Neural cell (in vitro differentiated cells): ENCODE measurements around the gene PRAME.
"Not testable (repeated sequence)": the region's sequence is repeated elsewhere in the genome, so short reads cannot be mapped to it uniquely, and the experiment has no call there.

Experiments used
- EP300 ChIP-seq: fragments of 450-650 bp; conservative IDR thresholded peaks from 2 replicates; pipeline ENCODE4 v1.6.1; 2014; ENCODE audit warnings: antibody characterized with exemption, mild to moderate bottlenecking, moderate library complexity; ENCODE audit not compliant: poor library complexity, severe bottlenecking
- EZH2 ChIP-seq: fragments of 200-600, 300-800 bp; shearing (Covaris generic), sonication (generic); IDR thresholded peaks from 2 replicates; pipeline ENCODE4 v1.6.1; 2014; ENCODE audit warnings: antibody characterized with exemption, low read length, borderline replicate concordance, mild to moderate bottlenecking; ENCODE audit not compliant: insufficient read depth, poor library complexity, severe bottlenecking
- POLR2AphosphoS5 ChIP-seq: IDR thresholded peaks from 2 replicates; pipeline ENCODE4 v1.6.1; 2012
- RAD21 ChIP-seq: fragments of 450-650 bp; conservative IDR thresholded peaks from 2 replicates; pipeline ENCODE4 v1.6.1; 2014; ENCODE audit warnings: antibody characterized with exemption, mild to moderate bottlenecking, moderate library complexity
- TAF1 ChIP-seq: IDR thresholded peaks from 2 replicates; pipeline ENCODE4 v1.6.1; 2012; ENCODE audit warnings: low read depth
- TF ChIP-seq, protein P1 (sequence below): fragments of 450-650 bp; IDR thresholded peaks from 2 replicates; pipeline ENCODE4 v1.5.1; 2014; ENCODE audit warnings: antibody characterized with exemption, mild to moderate bottlenecking, moderate library complexity; ENCODE audit not compliant: poor library complexity, severe bottlenecking
- TF ChIP-seq, protein P2 (sequence below): IDR thresholded peaks from 2 replicates; pipeline ENCODE4 v1.6.1; 2012; ENCODE audit warnings: borderline replicate concordance

- TF ChIP-seq, protein P1, sequence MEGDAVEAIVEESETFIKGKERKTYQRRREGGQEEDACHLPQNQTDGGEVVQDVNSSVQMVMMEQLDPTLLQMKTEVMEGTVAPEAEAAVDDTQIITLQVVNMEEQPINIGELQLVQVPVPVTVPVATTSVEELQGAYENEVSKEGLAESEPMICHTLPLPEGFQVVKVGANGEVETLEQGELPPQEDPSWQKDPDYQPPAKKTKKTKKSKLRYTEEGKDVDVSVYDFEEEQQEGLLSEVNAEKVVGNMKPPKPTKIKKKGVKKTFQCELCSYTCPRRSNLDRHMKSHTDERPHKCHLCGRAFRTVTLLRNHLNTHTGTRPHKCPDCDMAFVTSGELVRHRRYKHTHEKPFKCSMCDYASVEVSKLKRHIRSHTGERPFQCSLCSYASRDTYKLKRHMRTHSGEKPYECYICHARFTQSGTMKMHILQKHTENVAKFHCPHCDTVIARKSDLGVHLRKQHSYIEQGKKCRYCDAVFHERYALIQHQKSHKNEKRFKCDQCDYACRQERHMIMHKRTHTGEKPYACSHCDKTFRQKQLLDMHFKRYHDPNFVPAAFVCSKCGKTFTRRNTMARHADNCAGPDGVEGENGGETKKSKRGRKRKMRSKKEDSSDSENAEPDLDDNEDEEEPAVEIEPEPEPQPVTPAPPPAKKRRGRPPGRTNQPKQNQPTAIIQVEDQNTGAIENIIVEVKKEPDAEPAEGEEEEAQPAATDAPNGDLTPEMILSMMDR = not testable (repeated sequence)
- TF ChIP-seq, protein P2, sequence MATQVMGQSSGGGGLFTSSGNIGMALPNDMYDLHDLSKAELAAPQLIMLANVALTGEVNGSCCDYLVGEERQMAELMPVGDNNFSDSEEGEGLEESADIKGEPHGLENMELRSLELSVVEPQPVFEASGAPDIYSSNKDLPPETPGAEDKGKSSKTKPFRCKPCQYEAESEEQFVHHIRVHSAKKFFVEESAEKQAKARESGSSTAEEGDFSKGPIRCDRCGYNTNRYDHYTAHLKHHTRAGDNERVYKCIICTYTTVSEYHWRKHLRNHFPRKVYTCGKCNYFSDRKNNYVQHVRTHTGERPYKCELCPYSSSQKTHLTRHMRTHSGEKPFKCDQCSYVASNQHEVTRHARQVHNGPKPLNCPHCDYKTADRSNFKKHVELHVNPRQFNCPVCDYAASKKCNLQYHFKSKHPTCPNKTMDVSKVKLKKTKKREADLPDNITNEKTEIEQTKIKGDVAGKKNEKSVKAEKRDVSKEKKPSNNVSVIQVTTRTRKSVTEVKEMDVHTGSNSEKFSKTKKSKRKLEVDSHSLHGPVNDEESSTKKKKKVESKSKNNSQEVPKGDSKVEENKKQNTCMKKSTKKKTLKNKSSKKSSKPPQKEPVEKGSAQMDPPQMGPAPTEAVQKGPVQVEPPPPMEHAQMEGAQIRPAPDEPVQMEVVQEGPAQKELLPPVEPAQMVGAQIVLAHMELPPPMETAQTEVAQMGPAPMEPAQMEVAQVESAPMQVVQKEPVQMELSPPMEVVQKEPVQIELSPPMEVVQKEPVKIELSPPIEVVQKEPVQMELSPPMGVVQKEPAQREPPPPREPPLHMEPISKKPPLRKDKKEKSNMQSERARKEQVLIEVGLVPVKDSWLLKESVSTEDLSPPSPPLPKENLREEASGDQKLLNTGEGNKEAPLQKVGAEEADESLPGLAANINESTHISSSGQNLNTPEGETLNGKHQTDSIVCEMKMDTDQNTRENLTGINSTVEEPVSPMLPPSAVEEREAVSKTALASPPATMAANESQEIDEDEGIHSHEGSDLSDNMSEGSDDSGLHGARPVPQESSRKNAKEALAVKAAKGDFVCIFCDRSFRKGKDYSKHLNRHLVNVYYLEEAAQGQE = not testable (repeated sequence)
- TF ChIP-seq POLR2AphosphoS5, EZH2, RAD21, TAF1, EP300: not testable (repeated sequence)
These were observed 44.6 kb downstream of the PRAME start for GRCh38 chr22:22514431-22514830.
